Measurements from ENCODE around the gene KCTD14. TPM values are rescaled to one million over a fixed set of nuclear protein-coding genes. Genes with fewer than 3 reads are reported as not detected.
"Not testable (repeated sequence)": the region's sequence is repeated elsewhere in the genome, so short reads cannot be mapped to it uniquely, and the experiment has no call there.

Gene KCTD14
- total RNA-seq, 2 donors from 2014 or later = 7.6 to 12.2 TPM

DNA sequence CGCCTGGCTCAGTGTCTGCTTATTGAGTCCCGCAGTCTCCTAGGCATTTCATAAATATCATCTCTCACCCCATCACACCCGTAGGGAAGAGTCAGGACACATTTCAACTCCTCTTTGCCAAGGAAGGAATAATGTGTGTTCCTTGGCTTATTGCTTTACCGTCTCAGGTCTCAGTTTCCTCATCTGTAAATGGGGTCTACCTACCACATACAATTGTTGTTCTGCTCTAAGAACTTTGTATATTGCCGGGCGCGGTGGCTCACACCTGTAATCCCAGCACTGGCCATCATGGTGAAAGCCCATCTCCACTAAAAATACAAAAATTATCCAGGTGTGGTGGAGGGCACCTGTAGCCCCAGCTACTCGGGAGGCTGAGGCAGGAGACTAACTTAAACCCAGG, 37.5 kb upstream of the KCTD14 start:
- peak overlapping the region in 3 of 4 donors; percentile 62 to 77 (median 71) for H3K27ac ChIP-seq
- no peaks in the 10 kb centered on the region for H3K27me3 ChIP-seq
- H3K4me1 ChIP-seq = peaks cover 22% of the 10 kb centered on the region
- 86 to 87% methylated on average over 8 of the region's 8 CpGs for WGBS, 2 donors
- TF ChIP-seq, protein P1, sequence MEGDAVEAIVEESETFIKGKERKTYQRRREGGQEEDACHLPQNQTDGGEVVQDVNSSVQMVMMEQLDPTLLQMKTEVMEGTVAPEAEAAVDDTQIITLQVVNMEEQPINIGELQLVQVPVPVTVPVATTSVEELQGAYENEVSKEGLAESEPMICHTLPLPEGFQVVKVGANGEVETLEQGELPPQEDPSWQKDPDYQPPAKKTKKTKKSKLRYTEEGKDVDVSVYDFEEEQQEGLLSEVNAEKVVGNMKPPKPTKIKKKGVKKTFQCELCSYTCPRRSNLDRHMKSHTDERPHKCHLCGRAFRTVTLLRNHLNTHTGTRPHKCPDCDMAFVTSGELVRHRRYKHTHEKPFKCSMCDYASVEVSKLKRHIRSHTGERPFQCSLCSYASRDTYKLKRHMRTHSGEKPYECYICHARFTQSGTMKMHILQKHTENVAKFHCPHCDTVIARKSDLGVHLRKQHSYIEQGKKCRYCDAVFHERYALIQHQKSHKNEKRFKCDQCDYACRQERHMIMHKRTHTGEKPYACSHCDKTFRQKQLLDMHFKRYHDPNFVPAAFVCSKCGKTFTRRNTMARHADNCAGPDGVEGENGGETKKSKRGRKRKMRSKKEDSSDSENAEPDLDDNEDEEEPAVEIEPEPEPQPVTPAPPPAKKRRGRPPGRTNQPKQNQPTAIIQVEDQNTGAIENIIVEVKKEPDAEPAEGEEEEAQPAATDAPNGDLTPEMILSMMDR (IDR thresholded peaks at IDR 0.05) = no peak
- TF ChIP-seq POLR2A (IDR thresholded peaks at IDR 0.05) = no peak
- no peaks in the 10 kb centered on the region for H3K9me3 ChIP-seq
- no peak for ATAC-seq
- H3K36me3 ChIP-seq (replicated peaks in 1 of 2; ENCODE audit: insufficient read depth in 1 of 2, low read depth in 2 of 2) = no peaks in the 10 kb centered on the region
- no peak overlapping the region for H3K4me3 ChIP-seq
- intact Hi-C loops (cut with DNase I) = no loop called here
- DNase-seq = no peak

DNA sequence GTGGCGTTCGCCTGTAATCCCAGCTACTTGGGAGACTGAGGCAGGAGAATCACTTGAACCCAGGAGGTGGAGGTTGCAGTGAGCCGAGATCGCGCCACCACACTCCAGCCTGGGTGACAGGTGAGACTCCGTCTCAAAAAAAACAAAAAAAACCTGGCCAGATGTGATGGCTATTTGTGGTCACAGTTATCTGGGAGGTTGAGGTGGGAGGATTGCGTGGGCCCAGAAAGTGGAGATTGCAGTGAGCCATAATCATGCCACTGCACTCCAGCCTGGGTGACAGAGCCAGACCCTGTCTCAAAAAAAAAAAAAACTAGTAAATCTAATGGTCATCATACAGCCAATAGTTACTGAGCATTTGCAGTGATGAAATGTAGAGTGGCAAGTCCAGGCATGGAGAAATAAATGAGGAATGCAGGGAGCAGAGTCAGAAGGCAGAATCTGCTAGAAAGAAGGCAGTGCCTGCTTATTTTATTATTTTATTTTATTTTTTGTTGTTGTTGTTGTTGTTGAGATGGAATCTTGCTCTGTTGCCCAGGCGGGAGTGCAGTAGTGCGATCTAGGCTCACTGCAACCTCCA, 36.8 kb upstream of the KCTD14 start:
- H3K4me1 ChIP-seq = peaks cover 22% of the 10 kb centered on the region
- 90 to 93% methylated on average over 9 of the region's 9 CpGs for WGBS, 2 donors
- H3K9me3 ChIP-seq; H3K27ac ChIP-seq; intact Hi-C loops (cut with DNase I); H3K36me3 ChIP-seq (replicated peaks in 1 of 2; ENCODE audit: insufficient read depth in 1 of 2, low read depth in 2 of 2); ATAC-seq; H3K4me3 ChIP-seq; DNase-seq; H3K27me3 ChIP-seq: not testable (repeated sequence)

DNA sequence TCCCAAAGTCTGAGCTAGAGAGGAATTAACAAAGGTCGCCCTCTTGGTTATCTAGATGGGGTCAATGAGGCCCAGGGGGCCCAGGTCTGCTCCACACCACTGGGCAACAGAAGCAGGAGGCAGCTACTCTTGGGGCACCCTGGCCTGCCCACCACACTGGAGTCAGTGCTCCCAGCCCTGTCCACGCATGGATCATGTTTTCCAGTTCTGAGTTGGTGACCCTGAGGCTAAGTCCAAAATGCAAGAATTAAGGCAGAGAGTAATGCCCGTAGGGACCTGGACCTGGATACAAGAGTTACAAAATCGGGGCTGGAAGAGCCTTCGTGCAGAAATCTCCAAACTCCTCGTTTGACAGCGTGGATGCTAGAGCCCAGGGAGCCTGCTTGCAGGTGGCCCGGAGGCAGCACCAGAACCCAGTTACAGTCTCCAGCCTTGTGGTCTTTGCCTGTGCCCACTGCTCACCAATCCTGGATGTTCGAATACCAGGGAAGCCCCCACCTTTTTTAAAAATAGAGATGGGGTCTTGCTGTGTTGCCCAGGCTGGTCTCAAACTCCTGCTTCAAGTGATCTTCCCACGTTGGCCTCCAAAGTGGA, 34.5 kb upstream of the KCTD14 start:
- intact Hi-C loops (cut with DNase I) = no loop called here
- no peaks in the 10 kb centered on the region for H3K27me3 ChIP-seq
- no peaks in the 10 kb centered on the region for H3K9me3 ChIP-seq
- H3K36me3 ChIP-seq (replicated peaks in 1 of 2; ENCODE audit: insufficient read depth in 1 of 2, low read depth in 2 of 2) = no peaks in the 10 kb centered on the region
- TF ChIP-seq POLR2A (IDR thresholded peaks at IDR 0.05) = no peak
- TF ChIP-seq, protein P1 (IDR thresholded peaks at IDR 0.05) = no peak
- no peak overlapping the region for H3K27ac ChIP-seq
- 83 to 93% methylated on average over 9 to 10 of the region's 10 CpGs for WGBS, 2 donors
- H3K4me3 ChIP-seq = no peak overlapping the region
- DNase-seq (no peak), ATAC-seq (no peak)
- H3K4me1 ChIP-seq = peaks cover 22% of the 10 kb centered on the region

DNA sequence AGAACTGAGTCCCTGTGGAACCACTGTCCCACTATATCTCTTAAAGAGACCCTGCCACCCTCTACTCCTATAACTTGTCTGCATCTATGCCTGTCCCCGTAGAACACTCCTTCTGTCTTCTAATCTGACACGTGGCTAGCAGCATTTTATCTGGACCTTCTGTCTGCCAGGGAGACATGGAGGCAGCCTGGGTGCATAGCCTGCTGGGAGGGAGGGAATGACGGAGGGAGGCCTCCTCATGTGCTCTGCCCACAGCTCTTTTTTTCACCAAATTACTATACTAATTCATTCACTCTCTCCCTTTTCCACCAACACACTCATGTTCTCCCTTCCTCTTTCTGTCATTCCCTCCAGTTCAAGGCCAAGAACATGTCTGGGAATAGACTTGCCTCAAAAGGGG, 33.0 kb upstream of the KCTD14 start:
- Histone ChIP-seq H3K4me3 (no peak overlapping the region), H3K4me1 (peaks cover 10% of the 10 kb centered on the region), H3K27me3 (no peaks in the 10 kb centered on the region), H3K27ac (no peak overlapping the region), H3K9me3 (no peaks in the 10 kb centered on the region), H3K36me3 (replicated peaks in 1 of 2; ENCODE audit: insufficient read depth in 1 of 2, low read depth in 2 of 2) (no peaks in the 10 kb centered on the region)
- ATAC-seq = no peak
- no peak for TF ChIP-seq POLR2A (IDR thresholded peaks at IDR 0.05)
- TF ChIP-seq, protein P1 (IDR thresholded peaks at IDR 0.05) = no peak
- intact Hi-C loops (cut with DNase I) = no loop called here
- 56 to 58% methylated on average over 3 of the region's 3 CpGs for WGBS, 2 donors
- no peak for DNase-seq

DNA sequence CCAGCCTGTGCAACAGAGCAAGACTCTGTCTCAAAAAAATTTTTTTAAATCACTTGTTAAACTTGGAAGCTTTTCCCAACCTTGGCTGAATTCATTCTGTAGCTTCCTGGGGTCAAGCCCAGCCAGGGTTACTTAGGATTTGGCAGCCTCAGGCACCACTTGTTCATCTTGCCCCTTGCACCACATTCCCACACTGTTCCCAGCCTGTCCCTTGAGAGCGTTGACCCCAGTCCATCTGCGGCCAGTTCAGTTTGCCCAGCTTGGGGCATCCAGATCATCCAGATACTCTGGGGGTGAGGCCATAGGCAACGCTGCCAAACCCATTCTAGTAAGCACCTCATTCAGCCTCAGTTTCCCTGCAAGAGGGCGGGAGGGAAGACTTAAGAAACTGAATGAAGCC, 31.9 kb upstream of the KCTD14 start:
- Histone ChIP-seq H3K36me3 (replicated peaks in 1 of 2; ENCODE audit: insufficient read depth in 1 of 2, low read depth in 2 of 2) (no peaks in the 10 kb centered on the region), H3K27ac (no peak overlapping the region), H3K4me3 (no peak overlapping the region), H3K27me3 (no peaks in the 10 kb centered on the region), H3K9me3 (no peaks in the 10 kb centered on the region), H3K4me1 (no peaks in the 10 kb centered on the region)
- DNase-seq (no peak), ATAC-seq (no peak)
- intact Hi-C loops (cut with DNase I) = no loop called here
- TF ChIP-seq, protein P1 (IDR thresholded peaks at IDR 0.05) = no peak
- TF ChIP-seq POLR2A (IDR thresholded peaks at IDR 0.05) = no peak
- WGBS, 2 donors = 78 to 92% methylated on average over 4 of the region's 4 CpGs

All from body of pancreas (tissue), 4 donors.